HepG2 (cell line): ENCODE measurements around the gene ZC3H12A. TPM values are rescaled to one million over a fixed set of nuclear protein-coding genes. Genes with fewer than 3 reads are reported as not detected.

ENCODE experiments used
- AGO1 ChIP-seq: fragments of 200-400 bp; formaldehyde crosslinking; IDR thresholded peaks from 2 replicates; pipeline ENCODE4 v1.6.1; 2017; ENCODE audit warnings: mild to moderate bottlenecking, low read depth, low read length, moderate library complexity; ENCODE audit not compliant: poor library complexity, severe bottlenecking
- AGO2 ChIP-seq: fragments of 200-400 bp; formaldehyde crosslinking; optimal IDR thresholded peaks from 2 replicates; pipeline ENCODE3; 2017; ENCODE audit warnings: mild to moderate bottlenecking, low read depth, low read length, moderate library complexity
- EP300 ChIP-seq, 3 experiments: sonication (generic) in 1 of 3; formaldehyde crosslinking in 1 of 3; IDR thresholded peaks; 2 replicates each; pipeline versions ENCODE4 v1.5.1 to v1.6.1; 2011 to 2020; ENCODE audit warnings: low read depth in 2 of 3, low read length in 2 of 3, borderline replicate concordance in 1 of 3, improper control_type of control experiment in 1 of 3, mild to moderate bottlenecking in 1 of 3, missing genetic modification reagents in 1 of 3, moderate library complexity in 1 of 3
- HMGXB4 ChIP-seq, 2 experiments: sonication (generic) in 1 of 2; formaldehyde crosslinking in 1 of 2; IDR thresholded peaks; 2 replicates each; pipeline versions ENCODE4 v1.4.0 to v1.6.1; 2018 to 2020; ENCODE audit warnings: missing genetic modification reagents in 2 of 2, borderline replicate concordance in 1 of 2, low read depth in 1 of 2, mild to moderate bottlenecking in 1 of 2, missing biosample characterization in 1 of 2
- HOXA5 ChIP-seq: sonication (generic); formaldehyde crosslinking; IDR thresholded peaks from 2 replicates; pipeline ENCODE4 v1.4.0; 2020; ENCODE audit warnings: missing genetic modification reagents
- KLF12 ChIP-seq: sonication (generic); formaldehyde crosslinking; IDR thresholded peaks from 2 replicates; pipeline ENCODE4 v1.4.0; 2020; ENCODE audit warnings: missing genetic modification reagents, borderline replicate concordance
- MBD4 ChIP-seq: IDR thresholded peaks from 2 replicates; pipeline ENCODE4 v1.6.1; 2012; ENCODE audit warnings: low read length, inconsistent platforms, borderline replicate concordance
- MTA3 ChIP-seq: sonication (generic); formaldehyde crosslinking; IDR thresholded peaks from 2 replicates; pipeline ENCODE4 v1.4.0; 2020; ENCODE audit warnings: missing genetic modification reagents
- NAIF1 ChIP-seq: sonication (generic); formaldehyde crosslinking; IDR thresholded peaks from 2 replicates; pipeline ENCODE4 v1.5.0; 2020; ENCODE audit warnings: mild to moderate bottlenecking, missing genetic modification reagents, borderline replicate concordance
- NFYC ChIP-seq: IDR thresholded peaks from 2 replicates; pipeline ENCODE4 v1.6.1; 2016; ENCODE audit warnings: missing genetic modification reagents, missing compliant biosample characterization
- NONO ChIP-seq, 2 experiments: fragments of 450-650 bp in 1 of 2; sonication (generic) in 1 of 2; formaldehyde crosslinking in 1 of 2; IDR thresholded peaks in 1 of 2; conservative IDR thresholded peaks in 1 of 2; 2 replicates each; pipeline versions ENCODE4 v1.6.1 to v1.8.0; 2017 to 2022; ENCODE audit warnings: mild to moderate bottlenecking in 1 of 2, missing genetic modification reagents in 1 of 2, moderate library complexity in 1 of 2
- NRL ChIP-seq: sonication (generic); formaldehyde crosslinking; IDR thresholded peaks from 2 replicates; pipeline ENCODE4 v1.5.0; 2020; ENCODE audit warnings: missing genetic modification reagents, mild to moderate bottlenecking, moderate library complexity, borderline replicate concordance
- RBM39 ChIP-seq: fragments of 200-400 bp; formaldehyde crosslinking; IDR thresholded peaks from one replicate; pipeline ENCODE4 v1.6.1; 2018; ENCODE audit warnings: antibody characterized with exemption, mild to moderate bottlenecking, low read depth, low read length; ENCODE audit not compliant: poor library complexity, severe bottlenecking
- RXRA ChIP-seq: sonication (generic); formaldehyde crosslinking; IDR thresholded peaks from 2 replicates; pipeline ENCODE4 v1.5.1; 2020; ENCODE audit warnings: missing genetic modification reagents
- SRY ChIP-seq: sonication (generic); formaldehyde crosslinking; IDR thresholded peaks from 2 replicates; pipeline ENCODE4 v1.8.0; 2022; ENCODE audit warnings: mild to moderate bottlenecking, missing genetic modification reagents
- SYNCRIP ChIP-seq: fragments of 200-400 bp; formaldehyde crosslinking; IDR thresholded peaks from 2 replicates; pipeline ENCODE4 v1.6.1; 2018; ENCODE audit warnings: mild to moderate bottlenecking, low read depth, low read length; ENCODE audit not compliant: insufficient read depth
- TGIF2 ChIP-seq: IDR thresholded peaks from 2 replicates; pipeline ENCODE4 v1.6.1; 2016; ENCODE audit warnings: control low read depth, missing compliant biosample characterization
- TOPORS ChIP-seq: sonication (generic); formaldehyde crosslinking; IDR thresholded peaks from 2 replicates; pipeline ENCODE4 v1.8.0; 2023; ENCODE audit warnings: mild to moderate bottlenecking, missing genetic modification reagents
- ZBTB34 ChIP-seq: sonication (generic); formaldehyde crosslinking; IDR thresholded peaks from 2 replicates; pipeline ENCODE4 v1.8.0; 2022; ENCODE audit warnings: mild to moderate bottlenecking, missing genetic modification reagents
- ZNF264 ChIP-seq: sonication (generic); formaldehyde crosslinking; IDR thresholded peaks from 2 replicates; pipeline ENCODE4 v1.4.0; 2020; ENCODE audit warnings: missing genetic modification reagents
- ZNF501 ChIP-seq: sonication (generic); formaldehyde crosslinking; IDR thresholded peaks from 2 replicates; pipeline ENCODE4 v1.5.1; 2020; ENCODE audit warnings: mild to moderate bottlenecking, moderate library complexity, missing genetic modification reagents
- ZNF724P ChIP-seq: sonication (generic); formaldehyde crosslinking; IDR thresholded peaks from 2 replicates; pipeline ENCODE4 v1.8.0; 2022; ENCODE audit warnings: missing genetic modification reagents, borderline replicate concordance
- ZNF775 ChIP-seq: sonication (generic); formaldehyde crosslinking; IDR thresholded peaks from 2 replicates; pipeline ENCODE4 v1.4.0; 2020; ENCODE audit warnings: missing genetic modification reagents, mild to moderate bottlenecking, moderate library complexity, borderline replicate concordance
- ZNF780A ChIP-seq: sonication (generic); formaldehyde crosslinking; IDR thresholded peaks from 2 replicates; pipeline ENCODE4 v1.8.0; 2022; ENCODE audit warnings: mild to moderate bottlenecking, missing genetic modification reagents, moderate library complexity
- ZNF792 ChIP-seq: IDR thresholded peaks from 2 replicates; pipeline ENCODE4 v1.6.1; 2016
- ZSCAN30 ChIP-seq: sonication (generic); formaldehyde crosslinking; IDR thresholded peaks from 2 replicates; pipeline ENCODE4 v1.5.0; 2020; ENCODE audit warnings: mild to moderate bottlenecking, missing genetic modification reagents
- polyA plus RNA-seq, 8 experiments: library from polyadenylated mRNA; depleted of rRNA in 3 of 8; stranded (reverse) in 7 of 8; unstranded in 1 of 8; fragments of >200 nt; fragmentation: Illumina TruSeq in 4 of 8; extraction: Trizol in 4 of 8; gene quantifications; 2 replicates each; pipeline versions ENCODE4 v1.2.1 to v1.2.3, GENCODE V29; 2011 to 2016; ENCODE audit warnings: low read depth in 4 of 8, missing spikeins in 1 of 8, mixed read lengths in 1 of 8; ENCODE audit not compliant: insufficient read depth in 1 of 8
- total RNA-seq, 5 experiments: library from RNA; depleted of rRNA; stranded (reverse); fragments of >200 nt; fragmentation: Illumina TruSeq; extraction: Trizol; gene quantifications; 2 replicates each; pipeline ENCODE4 v1.2.3, GENCODE V29; 2016; ENCODE audit warnings: low read depth in 1 of 5

ZC3H12A gene
- total and polyA plus RNA-seq, 2 of the 13 experiments (the other 11 are each of a cell fraction or from before 2014, with no cell fraction given) = 6.8 to 13.3 TPM

GRCh38 chr1:37479255-37480124 lies 5.1 kb downstream of the ZC3H12A start (continued):
- TF ChIP-seq ZNF724P (CRISPR knock-in tag) (peak; percentile 47; the same call in 1 of the 2 replicates), SRY (peak; percentile 51; the same call in 1 of the 2 replicates), KLF12 (CRISPR knock-in tag) (no peak), AGO2 (peak; percentile 64), RXRA (CRISPR knock-in tag) (peak; percentile 87), TGIF2 (CRISPR knock-in tag) (peak; percentile 77), NRL (CRISPR knock-in tag) (peak; percentile 27; the same call in 1 of the 2 replicates), SYNCRIP (no peak), NAIF1 (CRISPR knock-in tag) (peak; percentile 67; the same call in 1 of the 2 replicates), HOXA5 (CRISPR knock-in tag) (peak; percentile 92), ZBTB34 (CRISPR knock-in tag) (no peak), ZNF792 (CRISPR knock-in tag) (peak; percentile 89), ZSCAN30 (CRISPR knock-in tag) (no peak), NONO (IDR thresholded peaks at IDR 0.05) (no peak), NONO (CRISPR knock-in tag; conservative IDR thresholded peaks at IDR 0.05) (peak; percentile 91), ZNF264 (CRISPR knock-in tag) (peak; percentile 70; the same call in 1 of the 2 replicates), NFYC (CRISPR knock-in tag) (no peak), HMGXB4 (CRISPR knock-in tag; IDR thresholded peaks at IDR 0.05; ENCODE audit: borderline replicate concordance in 1 of 2, low read depth in 1 of 2) (peak in 1 of 2 experiments; percentile 37; a peak in 2 of 4 replicates), AGO1 (peak; percentile 93), TOPORS (CRISPR knock-in tag) (no peak), MTA3 (no peak), ZNF775 (CRISPR knock-in tag) (no peak), RBM39 (peak; percentile 64), MBD4 (no peak), EP300 (IDR thresholded peaks at IDR 0.05; ENCODE audit: low read depth in 2 of 2, low read length in 2 of 2) (peak in 1 of 2 experiments; percentile 76; a peak in 2 of 4 replicates), EP300 (CRISPR knock-in tag; IDR thresholded peaks at IDR 0.05; ENCODE audit: borderline replicate concordance) (peak; percentile 82), ZNF501 (CRISPR knock-in tag) (peak; percentile 69), ZNF780A (peak; percentile 62; the same call in 1 of the 2 replicates)
